GM10266 (cell line): Measurements from ENCODE around the gene PTH2R.
A peak's percentile ranks its signal among the peaks of the same experiment; 100 is the strongest.

Experiments
- DNase-seq: peaks from one replicate; pipeline ENCODE4 v3.0.0; 2012; ENCODE audit errors: extremely low spot score
- CTCF ChIP-seq: IDR thresholded peaks from 2 replicates; pipeline ENCODE4 v1.5.1; 2012; ENCODE audit warnings: mild to moderate bottlenecking, low read depth; ENCODE audit not compliant: control insufficient read depth, insufficient read depth; ENCODE audit errors: missing control alignments

PTH2R gene

GRCh38 chr2:208399201-208399600, 7.4 kb upstream of the PTH2R start:
- no peak for TF ChIP-seq CTCF
- DNase-seq = no peak

GRCh38 chr2:208407667-208408066, 1.1 kb downstream of the PTH2R start:
- TF ChIP-seq CTCF = peak; percentile 30
- DNase-seq = peak; percentile 40

- no peak for TF ChIP-seq CTCF
- no peak for DNase-seq
Measured at GRCh38 chr2:208413931-208414330, 7.3 kb downstream of the PTH2R start.

GRCh38 chr2:208415255-208415654, 8.7 kb downstream of the PTH2R start:
- no peak for TF ChIP-seq CTCF
- DNase-seq = no peak

GRCh38 chr2:208415897-208416296, 9.3 kb downstream of the PTH2R start:
- no peak for TF ChIP-seq CTCF
- DNase-seq = no peak

GRCh38 chr2:208426412-208427045, 19.9 kb downstream of the PTH2R start:
- TF ChIP-seq CTCF = no peak
- no peak for DNase-seq

GRCh38 chr2:208437755-208438154, 31.2 kb downstream of the PTH2R start:
- TF ChIP-seq CTCF = no peak
- DNase-seq = no peak
